HepG2 (cell line): ENCODE results near the gene MRPL18. TPM values are rescaled to one million over a fixed set of nuclear protein-coding genes. Genes with fewer than 3 reads are reported as not detected.
A peak's percentile ranks its signal among the peaks of the same experiment; 100 is the strongest.

Experiments used
- ATAC-seq: fragments of 200-7000 bp; cut with Tn5 transposase; 3 replicates; pipeline ENCODE4 v1.9.1; 2020; ENCODE audit warnings: mild to moderate bottlenecking, moderate library complexity
- BruUV-seq: library from RNA; stranded (reverse); fragments of 400-500 nt; replicated peaks from 2 replicates; lab custom pipeline; 2021; lab: Mats Ljungman, UMichigan
- CTCF ChIA-PET: fragments of 300-600 bp; formaldehyde crosslinking; extraction: SDS; loops from one replicate; lab custom pipeline; 2021; ENCODE audit warnings: low total read pairs, inconsistent platforms, low intra/inter-chr PET ratio; lab: Yijun Ruan, JAX
- POLR2A ChIA-PET: fragments of 350-600 bp; sonication (Branson Sonifier 250); formaldehyde crosslinking; loops from one replicate; lab custom pipeline; 2020; ENCODE audit warnings: antibody characterized with exemption, inconsistent platforms; lab: Yijun Ruan, JAX
- DNase-seq: peaks from one replicate; pipeline ENCODE4 v3.0.0-alpha.2; 2015; ENCODE audit warnings: low spot score
- FAIRE-seq: peaks from 3 replicates; lab custom pipeline; 2011; peaks lifted over from hg19 to GRCh38; lab: Jason Lieb, UNC
- H2AFZ ChIP-seq: one replicate; pipeline ENCODE4 v1.6.1; 2011; ENCODE audit warnings: low read length, inconsistent platforms
- H3K27ac ChIP-seq: fragments of 300-600 bp; 3 replicates; pipeline ENCODE4 v1.8.0; 2011; ENCODE audit warnings: mixed run types, mild to moderate bottlenecking, mixed read lengths, low read length, inconsistent platforms; ENCODE audit not compliant: insufficient read depth; ENCODE audit errors: extremely low read length
- H3K27me3 ChIP-seq, 2 experiments: fragments of 200-600 bp in 1 of 2; 2 replicates in 1 of 2; 3 replicates in 1 of 2; pipeline versions ENCODE4 v1.6.0 to v1.8.0; 2011; ENCODE audit warnings: low read length in 2 of 2, mild to moderate bottlenecking in 2 of 2, moderate library complexity in 2 of 2, inconsistent platforms in 1 of 2; ENCODE audit not compliant: insufficient read depth in 2 of 2, control insufficient read depth in 1 of 2
- H3K36me3 ChIP-seq, 2 experiments: fragments of 200-600 bp in 1 of 2; replicated peaks in 1 of 2; 2 replicates in 1 of 2; 3 replicates in 1 of 2; pipeline versions ENCODE4 v1.5.1 to v1.8.0; 2011; ENCODE audit warnings: low read length in 2 of 2, inconsistent platforms in 1 of 2; ENCODE audit not compliant: insufficient read depth in 2 of 2, control insufficient read depth in 1 of 2
- H3K4me1 ChIP-seq: 2 replicates; pipeline ENCODE4 v1.5.1; 2012; ENCODE audit warnings: low read length, inconsistent platforms; ENCODE audit not compliant: insufficient read depth
- H3K4me2 ChIP-seq: 2 replicates; pipeline ENCODE4 v1.6.0; 2011; ENCODE audit warnings: low read depth, low read length, inconsistent platforms
- H3K4me3 ChIP-seq, 3 experiments: fragments of 200-600 bp in 1 of 3; sonication (generic), shearing (Covaris generic) in 1 of 3; replicated peaks in 1 of 3; 2 replicates each; pipeline ENCODE4 v1.5.1; 2011 to 2016; ENCODE audit warnings: low read length in 3 of 3, inconsistent platforms in 2 of 3, low read depth in 2 of 3, mild to moderate bottlenecking in 2 of 3, control low read depth in 1 of 3, mixed read lengths in 1 of 3; ENCODE audit not compliant: insufficient read depth in 1 of 3
- H3K79me2 ChIP-seq: one replicate; pipeline ENCODE4 v1.6.1; 2011; ENCODE audit warnings: low read length, inconsistent platforms; ENCODE audit not compliant: insufficient read depth
- H3K9ac ChIP-seq: 2 replicates; pipeline ENCODE4 v1.6.0; 2011; ENCODE audit warnings: mild to moderate bottlenecking, low read depth, low read length, inconsistent platforms; ENCODE audit not compliant: insufficient read depth
- H3K9me3 ChIP-seq: 2 replicates; pipeline ENCODE4 v1.5.1; 2012; ENCODE audit warnings: mild to moderate bottlenecking, low read length
- H4K20me1 ChIP-seq: 2 replicates; pipeline ENCODE4 v1.6.0; 2011; ENCODE audit warnings: inconsistent platforms, mild to moderate bottlenecking, low read length, moderate library complexity; ENCODE audit not compliant: insufficient read depth
- AKAP8 ChIP-seq: sonication (generic); formaldehyde crosslinking; IDR thresholded peaks from 2 replicates; pipeline ENCODE4 v1.5.1; 2020; ENCODE audit warnings: mild to moderate bottlenecking, missing genetic modification reagents
- CHCHD3 ChIP-seq: sonication (generic); formaldehyde crosslinking; IDR thresholded peaks from 2 replicates; pipeline ENCODE4 v1.8.0; 2022; ENCODE audit warnings: mild to moderate bottlenecking, missing genetic modification reagents, moderate library complexity
- DDIT3 ChIP-seq: sonication (generic); formaldehyde crosslinking; IDR thresholded peaks from 2 replicates; pipeline ENCODE4 v1.4.0; 2020; ENCODE audit warnings: mild to moderate bottlenecking, missing genetic modification reagents
- HDAC6 ChIP-seq: fragments of 200-600 bp; sonication (generic); IDR thresholded peaks from 2 replicates; pipeline ENCODE4 v1.7.0; 2017; ENCODE audit warnings: mild to moderate bottlenecking, antibody characterized with exemption, low read length, low read depth
- JDP2 ChIP-seq: sonication (generic); formaldehyde crosslinking; IDR thresholded peaks from 2 replicates; pipeline ENCODE4 v1.8.1; 2022; ENCODE audit warnings: missing genetic modification reagents, borderline replicate concordance
- KDM5B ChIP-seq: sonication (generic); formaldehyde crosslinking; IDR thresholded peaks from 2 replicates; pipeline ENCODE4 v1.4.0; 2020; ENCODE audit warnings: missing genetic modification reagents, mild to moderate bottlenecking, borderline replicate concordance
- MAF1 ChIP-seq: sonication (generic); formaldehyde crosslinking; IDR thresholded peaks from 2 replicates; pipeline ENCODE4 v1.5.0; 2020; ENCODE audit warnings: missing genetic modification reagents, borderline replicate concordance
- MTA3 ChIP-seq: sonication (generic); formaldehyde crosslinking; IDR thresholded peaks from 2 replicates; pipeline ENCODE4 v1.4.0; 2020; ENCODE audit warnings: missing genetic modification reagents
- NR2F2 ChIP-seq: IDR thresholded peaks from 2 replicates; pipeline ENCODE4 v1.6.1; 2012; ENCODE audit warnings: low read depth, inconsistent platforms, borderline replicate concordance
- PATZ1 ChIP-seq: sonication (generic); formaldehyde crosslinking; IDR thresholded peaks from 2 replicates; pipeline ENCODE4 v1.4.0; 2020; ENCODE audit warnings: missing genetic modification reagents
- SP4 ChIP-seq: sonication (generic); formaldehyde crosslinking; IDR thresholded peaks from 2 replicates; pipeline ENCODE4 v1.8.1; 2023; ENCODE audit warnings: mild to moderate bottlenecking, missing genetic modification reagents
- STAT5B ChIP-seq: sonication (generic); formaldehyde crosslinking; IDR thresholded peaks from 2 replicates; pipeline ENCODE4 v1.4.0; 2020; ENCODE audit warnings: missing genetic modification reagents
- TGIF2 ChIP-seq: IDR thresholded peaks from 2 replicates; pipeline ENCODE4 v1.6.1; 2016; ENCODE audit warnings: control low read depth, missing compliant biosample characterization
- ZMYM2 ChIP-seq: sonication (generic); formaldehyde crosslinking; IDR thresholded peaks from 2 replicates; pipeline ENCODE4 v1.8.0; 2022; ENCODE audit warnings: mild to moderate bottlenecking, missing genetic modification reagents
- ZNF256 ChIP-seq: sonication (generic); formaldehyde crosslinking; conservative IDR thresholded peaks from 2 replicates; pipeline ENCODE4 v1.4.0; 2020; ENCODE audit warnings: missing genetic modification reagents
- ZNF33B ChIP-seq: sonication (generic); formaldehyde crosslinking; IDR thresholded peaks from 2 replicates; pipeline ENCODE4 v1.5.1; 2020; ENCODE audit warnings: mild to moderate bottlenecking, missing genetic modification reagents
- ZNF547 ChIP-seq: sonication (generic); formaldehyde crosslinking; IDR thresholded peaks from 2 replicates; pipeline ENCODE4 v1.5.1; 2020; ENCODE audit warnings: mild to moderate bottlenecking, missing genetic modification reagents
- ZNF644 ChIP-seq: IDR thresholded peaks from 2 replicates; pipeline ENCODE4 v1.6.1; 2016; ENCODE audit warnings: low read depth
- ZNF768 ChIP-seq: sonication (generic); formaldehyde crosslinking; IDR thresholded peaks from 2 replicates; pipeline ENCODE4 v1.4.0; 2020; ENCODE audit warnings: missing genetic modification reagents
- ZSCAN5A ChIP-seq: sonication (generic); formaldehyde crosslinking; IDR thresholded peaks from 2 replicates; pipeline ENCODE4 v1.8.0; 2022; ENCODE audit warnings: mild to moderate bottlenecking, missing genetic modification reagents, borderline replicate concordance
- WGBS: methylation state at CpG from one replicate; pipeline ENCODE4 v1.1.6; 2017; ENCODE audit warnings: low lambda C conversion rate; 5-methylcytosine and 5-hydroxymethylcytosine counted together
- in situ Hi-C: cut with HindIII; loops from 2 replicates; pipeline ENCODE4 v1.10.0; 2017; ENCODE audit warnings: low pct_unique_long_range_greater_than_20kb; ENCODE audit not compliant: extremely low pct_ligation_motif_present
- intact Hi-C: fragments of 100-400 bp; cut with micrococcal nuclease; formaldehyde crosslinking; loops from one replicate; pipeline ENCODE4 v1.10.0; 2022; ENCODE audit not compliant: unreplicated experiment
- polyA plus RNA-seq, 8 experiments: library from polyadenylated mRNA; depleted of rRNA in 3 of 8; stranded (reverse) in 7 of 8; unstranded in 1 of 8; fragments of >200 nt; fragmentation: Illumina TruSeq in 4 of 8; extraction: Trizol in 4 of 8; gene quantifications; 2 replicates each; pipeline versions ENCODE4 v1.2.1 to v1.2.3, GENCODE V29; 2011 to 2016; ENCODE audit warnings: low read depth in 4 of 8, missing spikeins in 1 of 8, mixed read lengths in 1 of 8; ENCODE audit not compliant: insufficient read depth in 1 of 8
- total RNA-seq, 5 experiments: library from RNA; depleted of rRNA; stranded (reverse); fragments of >200 nt; fragmentation: Illumina TruSeq; extraction: Trizol; gene quantifications; 2 replicates each; pipeline ENCODE4 v1.2.3, GENCODE V29; 2016; ENCODE audit warnings: low read depth in 1 of 5

The MRPL18 gene
- total and polyA plus RNA-seq, 2 of the 13 experiments (the other 11 are each of a cell fraction or from before 2014, with no cell fraction given), result 85.6 to 176 TPM

- Histone ChIP-seq H3K9me3 (no peaks in the 10 kb centered on the region), H3K4me2 (peak within 1 kb of the TSS; percentile 96), H3K79me2 (peaks cover 54% of the 10 kb centered on the region), H3K36me3 (peaks cover 6 to 26% of the 10 kb centered on the region in 2 experiments), H3K27ac (peak within 1 kb of the TSS; percentile 97), H3K4me3 (peak within 1 kb of the TSS; percentile 83 to 97 (median 88)), H4K20me1 (no peaks in the 10 kb centered on the region), H3K4me1 (peaks cover 80% of the 10 kb centered on the region), H3K27me3 (no peaks in the 10 kb centered on the region; a peak in 1 of 5 replicates), H2AFZ (no peak within 1 kb of the TSS), H3K9ac (peak within 1 kb of the TSS; percentile 98)
- ATAC-seq (peak; percentile 94), DNase-seq (peak; percentile 97), FAIRE-seq (peak; percentile 69)
- POLR2A ChIA-PET, result interaction anchor here (0.6 to 10.2 kb wide), 17 partner anchors 9 to 80 kb away, joined by 3 to 175 read pairs (median 4); partner anchors contain the start of genes MRPL18, SOD2, TCP1 and WTAP
- CTCF ChIA-PET, result no interaction called here
- WGBS, result under 1% methylated on average over 41 of the region's 76 CpGs
- BruUV-seq, result no TSS peak
- in situ Hi-C loops, result loop anchor here (5.0 kb wide), 2 partner anchors 35 to 70 kb away; partner anchors contain the start of genes SOD2 and WTAP
- intact Hi-C loops, result loop anchor here (1.0 to 10.0 kb wide), 4 partner anchors 27 to 1117 kb away; partner anchors contain the start of genes DYNLT1, SOD2, TCP1 and WTAP
- TF ChIP-seq KDM5B (peak; percentile 97; the same call in 1 of the 2 replicates), PATZ1 (CRISPR knock-in tag) (peak; percentile 52), DDIT3 (CRISPR knock-in tag) (no peak), AKAP8 (peak; percentile 76; the same call in 1 of the 2 replicates), SP4 (CRISPR knock-in tag) (peak; percentile 97), MTA3 (CRISPR knock-in tag) (no peak), STAT5B (0 out of 2 replicates have a peak, but pooled peaks have one; percentile 92), ZNF644 (no peak), ZNF768 (CRISPR knock-in tag) (peak; percentile 78), TGIF2 (no peak; the same call in 1 of the 2 replicates), NR2F2 (no peak), ZSCAN5A (CRISPR knock-in tag) (no peak), ZMYM2 (CRISPR knock-in tag) (0 out of 2 replicates have a peak, but pooled peaks have one; percentile 67), MAF1 (CRISPR knock-in tag) (peak; percentile 58), CHCHD3 (CRISPR knock-in tag) (no peak), ZNF33B (CRISPR knock-in tag) (peak; percentile 78; the same call in 1 of the 2 replicates), HDAC6 (no peak), ZNF256 (CRISPR knock-in tag) (peak; percentile 88; the same call in 1 of the 2 replicates), JDP2 (CRISPR knock-in tag) (no peak), ZNF547 (CRISPR knock-in tag) (peak; percentile 82)
Observed at GRCh38 chr6:159761873-159762680, 28.2 kb upstream of the MRPL18 start, which contains the start of gene ACAT2. ACAT2 (plus strand) TSS chr6:159762045; CDS start chr6:159762088, 43 bp downstream.
